WI38 (cell line): ENCODE measurements around the gene CPA1.

Experiments
- H3K4me3 ChIP-seq: 2 replicates; pipeline ENCODE4 v1.5.1; 2011; ENCODE audit warnings: low read depth, mild to moderate bottlenecking, control low read depth, low read length
- CTCF ChIP-seq: IDR thresholded peaks from 2 replicates; pipeline ENCODE4 v1.5.1; 2012; ENCODE audit warnings: low read depth, mild to moderate bottlenecking, control low read depth, low read length

Gene CPA1

DNA sequence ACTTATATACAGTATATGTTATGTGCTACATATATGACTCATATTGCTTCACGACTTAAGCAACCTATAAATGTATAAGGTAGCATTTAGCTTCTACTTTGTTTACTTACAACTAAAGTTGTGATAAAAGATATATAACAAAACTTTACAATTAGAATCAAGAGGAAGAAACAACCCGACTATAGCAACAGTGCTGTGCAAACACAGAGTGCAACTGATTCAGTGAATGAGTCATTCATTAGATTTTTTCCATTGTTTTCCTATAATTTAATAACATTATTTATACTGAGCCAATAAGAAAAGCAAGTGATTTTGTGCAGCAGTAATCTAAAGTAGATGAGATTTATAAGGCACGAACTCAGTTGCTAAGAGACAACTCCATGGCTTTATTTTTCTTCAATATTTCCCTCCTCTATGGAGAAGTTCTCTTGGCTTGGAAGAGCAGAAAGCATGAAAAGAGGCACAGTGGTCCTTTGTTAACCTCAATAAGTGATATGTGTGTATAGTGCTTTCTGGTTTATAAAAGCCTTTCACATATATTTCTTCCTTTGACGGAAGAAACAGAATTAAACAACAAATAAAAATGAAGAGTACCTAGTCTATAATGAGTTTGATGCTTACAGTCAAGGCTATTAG is 40.8 kb downstream of the CPA1 start:
- no peak for TF ChIP-seq CTCF
- H3K4me3 ChIP-seq: no peak overlapping the region

DNA sequence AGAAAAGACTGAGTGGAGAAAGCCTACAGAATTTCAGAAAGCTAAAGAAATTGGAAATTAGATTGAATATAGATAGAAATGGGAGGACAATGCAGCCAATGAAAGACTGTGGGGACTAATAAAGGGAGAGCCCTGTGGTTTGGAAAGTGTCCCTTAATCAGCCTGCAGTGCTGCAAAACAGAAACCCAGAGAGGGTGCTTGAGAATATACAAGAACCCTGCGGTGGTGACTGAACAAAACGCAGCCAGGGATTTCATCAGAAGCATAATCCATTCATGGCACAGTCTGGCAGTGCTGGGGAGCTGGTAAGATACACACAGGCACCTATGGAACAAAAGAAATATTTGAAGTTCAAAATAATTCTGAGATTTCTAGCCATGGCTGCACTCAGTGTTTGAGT is 41.4 kb downstream of the CPA1 start:
- H3K4me3 ChIP-seq: no peak overlapping the region

DNA sequence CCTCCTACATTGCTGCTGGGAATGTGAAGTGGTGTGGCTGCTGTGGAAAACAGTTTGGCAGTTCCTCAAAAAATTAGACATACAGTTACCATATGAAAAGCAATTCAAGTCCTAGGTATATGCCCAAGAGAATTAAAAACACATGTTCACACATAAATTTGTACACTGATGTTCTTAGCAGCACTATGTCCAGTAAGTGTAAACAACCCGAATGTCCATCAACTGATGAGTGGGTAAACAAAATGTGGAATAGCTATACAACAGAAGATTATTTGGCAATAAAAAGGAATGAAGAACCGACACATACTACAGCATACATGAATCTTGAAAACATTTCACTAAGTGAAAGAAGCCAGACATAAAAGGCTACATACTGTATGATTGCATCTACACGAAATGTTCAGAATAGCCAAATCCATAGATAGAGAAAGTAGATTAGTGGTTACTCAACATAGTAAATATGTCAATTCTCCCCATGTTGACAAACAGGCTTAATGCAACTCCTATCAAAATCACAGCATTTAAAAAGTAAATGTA is 43.3 kb downstream of the CPA1 start:
- no peak overlapping the region for H3K4me3 ChIP-seq

More for the DNA sequence above, 41.4 kb downstream of the CPA1 start:
- TF ChIP-seq CTCF: no peak

GRCh38 chr7:130425796-130426195 is 45.5 kb downstream of the CPA1 start:
- no peak overlapping the region for H3K4me3 ChIP-seq
- TF ChIP-seq CTCF: no peak

More for the DNA sequence above, 43.3 kb downstream of the CPA1 start:
- no peak for TF ChIP-seq CTCF

- no peak overlapping the region for H3K4me3 ChIP-seq
Observed at GRCh38 chr7:130426564-130426963, 46.3 kb downstream of the CPA1 start.

DNA sequence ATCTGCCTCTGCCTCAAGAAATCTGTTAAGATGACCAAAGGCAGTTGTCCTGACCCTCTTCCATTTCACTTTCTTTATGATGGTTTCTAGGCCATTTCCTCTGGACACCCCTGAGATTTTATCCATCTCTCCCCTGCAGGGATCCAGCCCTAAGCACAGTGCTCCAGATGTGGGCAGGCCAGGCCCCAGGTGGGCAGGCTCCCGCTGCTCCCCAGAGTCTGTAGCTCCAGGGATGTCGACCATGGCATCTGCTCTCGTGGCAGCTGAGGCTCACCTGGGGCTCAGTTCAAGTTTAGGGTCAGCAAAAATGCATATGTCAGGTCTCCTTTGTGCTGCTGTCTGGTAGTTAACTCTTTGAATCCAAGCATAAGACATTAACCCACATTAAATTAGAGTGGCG is 48.7 kb downstream of the CPA1 start:
- no peak overlapping the region for H3K4me3 ChIP-seq
- TF ChIP-seq CTCF: no peak

More at GRCh38 chr7:130426564-130426963, 46.3 kb downstream of the CPA1 start:
- TF ChIP-seq CTCF: no peak

DNA sequence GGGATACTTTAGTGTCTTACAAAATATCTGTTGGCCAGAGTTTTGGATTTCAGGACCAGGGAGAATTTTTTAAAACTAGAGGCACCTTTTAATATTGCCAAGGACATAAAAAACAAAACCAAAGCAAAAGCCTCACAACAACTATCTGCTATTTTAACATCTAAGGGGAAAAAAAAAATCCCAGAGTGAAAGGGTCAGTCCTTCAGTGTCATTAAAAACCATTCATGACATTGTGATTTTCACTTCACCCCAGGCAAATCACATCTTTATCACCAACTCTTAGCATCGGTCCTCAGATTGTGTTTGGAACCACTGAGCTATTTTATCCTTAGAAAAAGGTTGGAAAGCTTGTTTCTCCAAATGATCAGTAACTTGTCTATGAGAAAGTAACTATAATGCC is 49.8 kb downstream of the CPA1 start:
- H3K4me3 ChIP-seq: peak overlapping the region; percentile 52
- TF ChIP-seq CTCF: no peak
